K562 (cell line): Measurements from ENCODE around the gene CLN5. TPM values are rescaled to one million over a fixed set of nuclear protein-coding genes. Genes with fewer than 3 reads are reported as not detected.

Experiments
- BDP1 ChIP-seq: IDR thresholded peaks from 3 replicates; pipeline ENCODE4 v1.6.1; 2011; ENCODE audit not compliant: insufficient read length, insufficient read depth
- DLX4 ChIP-seq: fragments of 250-450 bp; sonication (Bioruptor Pico); IDR thresholded peaks from 2 replicates; pipeline ENCODE4 v1.6.1; 2021; ENCODE audit warnings: mild to moderate bottlenecking
- ELF2 ChIP-seq: fragments of 250-450 bp; sonication (Bioruptor Pico); IDR thresholded peaks from 2 replicates; pipeline ENCODE4 v1.5.0; 2021; ENCODE audit warnings: mild to moderate bottlenecking
- FOS ChIP-seq: IDR thresholded peaks from 3 replicates; pipeline ENCODE4 v1.6.1; 2011; ENCODE audit not compliant: insufficient read length; ENCODE audit errors: extremely low read depth
- HNRNPUL1 ChIP-seq: fragments of 200-400 bp; formaldehyde crosslinking; IDR thresholded peaks from 2 replicates; pipeline ENCODE4 v1.6.1; 2017; ENCODE audit warnings: low read length
- SAFB2 ChIP-seq: fragments of 200-400 bp; formaldehyde crosslinking; IDR thresholded peaks from 2 replicates; pipeline ENCODE4 v1.6.1; 2018; ENCODE audit warnings: borderline replicate concordance, low read length, low read depth, moderate library complexity; ENCODE audit not compliant: severe bottlenecking
- SFPQ ChIP-seq: fragments of 200-400 bp; formaldehyde crosslinking; IDR thresholded peaks from 2 replicates; pipeline ENCODE4 v1.6.1; 2017; ENCODE audit warnings: mild to moderate bottlenecking, low read depth, low read length, moderate library complexity
- TBL1XR1 ChIP-seq, 2 experiments: IDR thresholded peaks; 2 replicates each; pipeline ENCODE4 v1.6.1; 2012; ENCODE audit warnings: improper control_type of control experiment in 2 of 2, low read length in 2 of 2, mild to moderate bottlenecking in 1 of 2
- TOE1 ChIP-seq, 2 experiments: fragments of 450-650 bp in 1 of 2; sonication (generic) in 1 of 2; formaldehyde crosslinking in 1 of 2; IDR thresholded peaks; 2 replicates each; pipeline versions ENCODE4 v1.7.1 to v1.8.0; 2016 to 2022; ENCODE audit warnings: borderline replicate concordance in 2 of 2, mild to moderate bottlenecking in 2 of 2, antibody characterized with exemption in 1 of 2, inconsistent platforms in 1 of 2, low read depth in 1 of 2, missing genetic modification reagents in 1 of 2, moderate library complexity in 1 of 2
- ZNF431 ChIP-seq: sonication (generic); formaldehyde crosslinking; IDR thresholded peaks from 2 replicates; pipeline ENCODE4 v1.8.0; 2022; ENCODE audit warnings: mild to moderate bottlenecking, missing genetic modification reagents
- ZNF507 ChIP-seq: conservative IDR thresholded peaks from 2 replicates; pipeline ENCODE4 v1.6.1; 2017; ENCODE audit warnings: missing genetic modification characterization, missing compliant biosample characterization
- ZNF79 ChIP-seq: fragments of 250-450 bp; sonication (Bioruptor Pico); IDR thresholded peaks from 2 replicates; pipeline ENCODE4 v1.4.0; 2020; ENCODE audit warnings: low read depth, mild to moderate bottlenecking, moderate library complexity
- polyA plus RNA-seq, 8 experiments: library from polyadenylated mRNA; depleted of rRNA in 4 of 8; stranded (reverse) in 5 of 8; unstranded in 3 of 8; fragments of >200 nt; fragmentation: Nextera tagmentation in 2 of 8; fragmentation: Illumina TruSeq in 1 of 8; extraction: Ambion mirVana in 2 of 8; extraction: Trizol in 1 of 8; gene quantifications; 2 replicates each; pipeline versions ENCODE4 v1.2.1 to v1.2.3, GENCODE V29; 2011 to 2014; ENCODE audit warnings: inconsistent platforms in 1 of 8, missing spikeins in 1 of 8
- total RNA-seq, 7 experiments: library from RNA; depleted of rRNA in 6 of 7; stranded (reverse); fragments of >200 nt in 6 of 7; fragmentation: Illumina TruSeq in 2 of 7; extraction: Trizol in 2 of 7; gene quantifications; 2 replicates each; pipeline versions ENCODE4 v1.2.1 to v1.2.3, GENCODE V29; 2011 to 2021; ENCODE audit warnings: low replicate concordance in 1 of 7
- TF ChIP-seq, protein P1 (sequence below): fragments of 450-650 bp; IDR thresholded peaks from 2 replicates; pipeline ENCODE4 v1.6.1; 2016; ENCODE audit warnings: mild to moderate bottlenecking, moderate library complexity

Gene CLN5
- total and polyA plus RNA-seq, 9 of the 15 experiments (the other 6 are each of a cell fraction or from before 2014, with no cell fraction given): 4.6 to 11.5 (median 7.2) TPM

GRCh38 chr13:76991796-76992547 is at the start of gene CLN5 (continued):
- TF ChIP-seq BDP1: no peak
- TF ChIP-seq ZNF79 (CRISPR knock-in tag): no peak
- no peak; the same call in 1 of the 2 replicates for TF ChIP-seq TOE1 (IDR thresholded peaks at IDR 0.05; ENCODE audit: borderline replicate concordance)
- TF ChIP-seq TOE1 (CRISPR knock-in tag; IDR thresholded peaks at IDR 0.05; ENCODE audit: borderline replicate concordance, low read depth): no peak
- peak; percentile 83 for TF ChIP-seq ELF2 (CRISPR knock-in tag)
- TF ChIP-seq DLX4 (CRISPR knock-in tag): no peak
- no peak for TF ChIP-seq SFPQ
- TF ChIP-seq ZNF507: no peak
- TF ChIP-seq, protein P1, sequence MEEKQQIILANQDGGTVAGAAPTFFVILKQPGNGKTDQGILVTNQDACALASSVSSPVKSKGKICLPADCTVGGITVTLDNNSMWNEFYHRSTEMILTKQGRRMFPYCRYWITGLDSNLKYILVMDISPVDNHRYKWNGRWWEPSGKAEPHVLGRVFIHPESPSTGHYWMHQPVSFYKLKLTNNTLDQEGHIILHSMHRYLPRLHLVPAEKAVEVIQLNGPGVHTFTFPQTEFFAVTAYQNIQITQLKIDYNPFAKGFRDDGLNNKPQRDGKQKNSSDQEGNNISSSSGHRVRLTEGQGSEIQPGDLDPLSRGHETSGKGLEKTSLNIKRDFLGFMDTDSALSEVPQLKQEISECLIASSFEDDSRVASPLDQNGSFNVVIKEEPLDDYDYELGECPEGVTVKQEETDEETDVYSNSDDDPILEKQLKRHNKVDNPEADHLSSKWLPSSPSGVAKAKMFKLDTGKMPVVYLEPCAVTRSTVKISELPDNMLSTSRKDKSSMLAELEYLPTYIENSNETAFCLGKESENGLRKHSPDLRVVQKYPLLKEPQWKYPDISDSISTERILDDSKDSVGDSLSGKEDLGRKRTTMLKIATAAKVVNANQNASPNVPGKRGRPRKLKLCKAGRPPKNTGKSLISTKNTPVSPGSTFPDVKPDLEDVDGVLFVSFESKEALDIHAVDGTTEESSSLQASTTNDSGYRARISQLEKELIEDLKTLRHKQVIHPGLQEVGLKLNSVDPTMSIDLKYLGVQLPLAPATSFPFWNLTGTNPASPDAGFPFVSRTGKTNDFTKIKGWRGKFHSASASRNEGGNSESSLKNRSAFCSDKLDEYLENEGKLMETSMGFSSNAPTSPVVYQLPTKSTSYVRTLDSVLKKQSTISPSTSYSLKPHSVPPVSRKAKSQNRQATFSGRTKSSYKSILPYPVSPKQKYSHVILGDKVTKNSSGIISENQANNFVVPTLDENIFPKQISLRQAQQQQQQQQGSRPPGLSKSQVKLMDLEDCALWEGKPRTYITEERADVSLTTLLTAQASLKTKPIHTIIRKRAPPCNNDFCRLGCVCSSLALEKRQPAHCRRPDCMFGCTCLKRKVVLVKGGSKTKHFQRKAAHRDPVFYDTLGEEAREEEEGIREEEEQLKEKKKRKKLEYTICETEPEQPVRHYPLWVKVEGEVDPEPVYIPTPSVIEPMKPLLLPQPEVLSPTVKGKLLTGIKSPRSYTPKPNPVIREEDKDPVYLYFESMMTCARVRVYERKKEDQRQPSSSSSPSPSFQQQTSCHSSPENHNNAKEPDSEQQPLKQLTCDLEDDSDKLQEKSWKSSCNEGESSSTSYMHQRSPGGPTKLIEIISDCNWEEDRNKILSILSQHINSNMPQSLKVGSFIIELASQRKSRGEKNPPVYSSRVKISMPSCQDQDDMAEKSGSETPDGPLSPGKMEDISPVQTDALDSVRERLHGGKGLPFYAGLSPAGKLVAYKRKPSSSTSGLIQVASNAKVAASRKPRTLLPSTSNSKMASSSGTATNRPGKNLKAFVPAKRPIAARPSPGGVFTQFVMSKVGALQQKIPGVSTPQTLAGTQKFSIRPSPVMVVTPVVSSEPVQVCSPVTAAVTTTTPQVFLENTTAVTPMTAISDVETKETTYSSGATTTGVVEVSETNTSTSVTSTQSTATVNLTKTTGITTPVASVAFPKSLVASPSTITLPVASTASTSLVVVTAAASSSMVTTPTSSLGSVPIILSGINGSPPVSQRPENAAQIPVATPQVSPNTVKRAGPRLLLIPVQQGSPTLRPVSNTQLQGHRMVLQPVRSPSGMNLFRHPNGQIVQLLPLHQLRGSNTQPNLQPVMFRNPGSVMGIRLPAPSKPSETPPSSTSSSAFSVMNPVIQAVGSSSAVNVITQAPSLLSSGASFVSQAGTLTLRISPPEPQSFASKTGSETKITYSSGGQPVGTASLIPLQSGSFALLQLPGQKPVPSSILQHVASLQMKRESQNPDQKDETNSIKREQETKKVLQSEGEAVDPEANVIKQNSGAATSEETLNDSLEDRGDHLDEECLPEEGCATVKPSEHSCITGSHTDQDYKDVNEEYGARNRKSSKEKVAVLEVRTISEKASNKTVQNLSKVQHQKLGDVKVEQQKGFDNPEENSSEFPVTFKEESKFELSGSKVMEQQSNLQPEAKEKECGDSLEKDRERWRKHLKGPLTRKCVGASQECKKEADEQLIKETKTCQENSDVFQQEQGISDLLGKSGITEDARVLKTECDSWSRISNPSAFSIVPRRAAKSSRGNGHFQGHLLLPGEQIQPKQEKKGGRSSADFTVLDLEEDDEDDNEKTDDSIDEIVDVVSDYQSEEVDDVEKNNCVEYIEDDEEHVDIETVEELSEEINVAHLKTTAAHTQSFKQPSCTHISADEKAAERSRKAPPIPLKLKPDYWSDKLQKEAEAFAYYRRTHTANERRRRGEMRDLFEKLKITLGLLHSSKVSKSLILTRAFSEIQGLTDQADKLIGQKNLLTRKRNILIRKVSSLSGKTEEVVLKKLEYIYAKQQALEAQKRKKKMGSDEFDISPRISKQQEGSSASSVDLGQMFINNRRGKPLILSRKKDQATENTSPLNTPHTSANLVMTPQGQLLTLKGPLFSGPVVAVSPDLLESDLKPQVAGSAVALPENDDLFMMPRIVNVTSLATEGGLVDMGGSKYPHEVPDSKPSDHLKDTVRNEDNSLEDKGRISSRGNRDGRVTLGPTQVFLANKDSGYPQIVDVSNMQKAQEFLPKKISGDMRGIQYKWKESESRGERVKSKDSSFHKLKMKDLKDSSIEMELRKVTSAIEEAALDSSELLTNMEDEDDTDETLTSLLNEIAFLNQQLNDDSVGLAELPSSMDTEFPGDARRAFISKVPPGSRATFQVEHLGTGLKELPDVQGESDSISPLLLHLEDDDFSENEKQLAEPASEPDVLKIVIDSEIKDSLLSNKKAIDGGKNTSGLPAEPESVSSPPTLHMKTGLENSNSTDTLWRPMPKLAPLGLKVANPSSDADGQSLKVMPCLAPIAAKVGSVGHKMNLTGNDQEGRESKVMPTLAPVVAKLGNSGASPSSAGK: peak; percentile 85
- no peak for TF ChIP-seq HNRNPUL1
- no peak for TF ChIP-seq FOS
- TF ChIP-seq ZNF431 (CRISPR knock-in tag): no peak
- TF ChIP-seq TBL1XR1 (IDR thresholded peaks at IDR 0.05; ENCODE audit: low read length in 2 of 2): peak in 1 of 2 experiments; percentile 56; a peak in 1 of 4 replicates
- no peak for TF ChIP-seq SAFB2
